Measurements from ENCODE around the gene WDFY2.

The WDFY2 gene

DNA sequence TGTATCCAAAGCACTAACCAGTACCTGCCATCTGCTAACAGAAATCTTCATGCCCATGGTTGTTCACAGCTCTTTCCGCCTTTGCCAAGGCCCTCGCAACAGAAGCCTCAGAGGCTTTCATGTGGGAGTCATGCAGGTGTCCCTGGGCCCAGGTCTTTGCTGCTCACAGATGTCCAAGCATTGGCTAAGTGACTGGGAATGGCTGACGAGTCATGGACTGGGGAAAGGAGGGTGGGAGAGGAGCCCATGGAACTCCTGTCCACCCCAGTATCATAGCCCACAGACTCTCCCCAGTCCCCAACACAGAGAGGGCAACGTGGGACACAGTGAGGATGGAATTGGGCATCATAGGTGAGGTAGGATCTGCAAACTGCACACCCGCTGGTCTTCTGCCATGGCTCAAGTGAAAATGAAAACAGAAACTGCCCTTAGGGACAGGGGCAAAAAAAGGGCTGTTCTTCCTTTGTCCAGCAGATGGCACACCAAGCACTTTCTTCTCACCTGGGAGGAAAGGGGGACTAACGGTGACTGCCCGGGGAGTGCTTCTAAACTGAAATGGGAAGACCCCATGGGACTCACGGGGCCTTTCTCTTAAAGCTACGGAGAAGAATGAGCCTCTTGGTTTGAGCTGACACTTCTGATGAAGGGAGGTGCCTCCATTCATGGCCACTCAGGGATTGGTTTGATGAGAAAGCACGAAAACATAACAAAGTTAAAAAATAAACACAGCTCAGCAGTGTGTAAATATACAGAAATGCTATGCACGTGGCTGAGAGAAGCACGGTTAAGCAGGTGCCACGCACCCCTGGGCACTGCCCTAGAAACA is 230.8 kb downstream of the WDFY2 start:
- Histone ChIP-seq H3K4me1 (ENCODE audit: insufficient read depth, low read length, poor library complexity, severe bottlenecking) (peaks cover 30% of the 10 kb centered on the region), H2AFZ (ENCODE audit: low read length) (peak overlapping the region; percentile 69), H3K79me2 (ENCODE audit: insufficient read depth, low read length) (no peaks in the 10 kb centered on the region), H3K9ac (ENCODE audit: low read depth, low read length, poor library complexity, severe bottlenecking) (peak overlapping the region; percentile 18), H3K9me3 (ENCODE audit: insufficient read depth, low read depth, low read length) (no peaks in the 10 kb centered on the region), H3K36me3 (ENCODE audit: insufficient read depth, low read length) (no peaks in the 10 kb centered on the region), H3F3A (ENCODE audit: low read depth) (no peaks in the 10 kb centered on the region), H3K4me3 (ENCODE audit: low read length, poor library complexity, severe bottlenecking) (peak overlapping the region; percentile 43), H3K27me3 (ENCODE audit: insufficient read depth, low read length, poor library complexity, severe bottlenecking) (no peaks in the 10 kb centered on the region), H3K9me2 (replicated peaks; ENCODE audit: low read depth, low read length) (no peaks in the 10 kb centered on the region), H3K4me2 (ENCODE audit: low read depth, low read length, poor library complexity, severe bottlenecking) (peak overlapping the region; percentile 60), H4K20me1 (ENCODE audit: insufficient read depth, low read length, poor library complexity, severe bottlenecking) (no peaks in the 10 kb centered on the region)
- TF ChIP-seq EZH2phosphoT487 (IDR thresholded peaks at IDR 0.05; ENCODE audit: borderline replicate concordance) = no peak
- TF ChIP-seq, protein P1, sequence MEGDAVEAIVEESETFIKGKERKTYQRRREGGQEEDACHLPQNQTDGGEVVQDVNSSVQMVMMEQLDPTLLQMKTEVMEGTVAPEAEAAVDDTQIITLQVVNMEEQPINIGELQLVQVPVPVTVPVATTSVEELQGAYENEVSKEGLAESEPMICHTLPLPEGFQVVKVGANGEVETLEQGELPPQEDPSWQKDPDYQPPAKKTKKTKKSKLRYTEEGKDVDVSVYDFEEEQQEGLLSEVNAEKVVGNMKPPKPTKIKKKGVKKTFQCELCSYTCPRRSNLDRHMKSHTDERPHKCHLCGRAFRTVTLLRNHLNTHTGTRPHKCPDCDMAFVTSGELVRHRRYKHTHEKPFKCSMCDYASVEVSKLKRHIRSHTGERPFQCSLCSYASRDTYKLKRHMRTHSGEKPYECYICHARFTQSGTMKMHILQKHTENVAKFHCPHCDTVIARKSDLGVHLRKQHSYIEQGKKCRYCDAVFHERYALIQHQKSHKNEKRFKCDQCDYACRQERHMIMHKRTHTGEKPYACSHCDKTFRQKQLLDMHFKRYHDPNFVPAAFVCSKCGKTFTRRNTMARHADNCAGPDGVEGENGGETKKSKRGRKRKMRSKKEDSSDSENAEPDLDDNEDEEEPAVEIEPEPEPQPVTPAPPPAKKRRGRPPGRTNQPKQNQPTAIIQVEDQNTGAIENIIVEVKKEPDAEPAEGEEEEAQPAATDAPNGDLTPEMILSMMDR (conservative IDR thresholded peaks at IDR 0.05; ENCODE audit: low read length) = peak; percentile 94

DNA sequence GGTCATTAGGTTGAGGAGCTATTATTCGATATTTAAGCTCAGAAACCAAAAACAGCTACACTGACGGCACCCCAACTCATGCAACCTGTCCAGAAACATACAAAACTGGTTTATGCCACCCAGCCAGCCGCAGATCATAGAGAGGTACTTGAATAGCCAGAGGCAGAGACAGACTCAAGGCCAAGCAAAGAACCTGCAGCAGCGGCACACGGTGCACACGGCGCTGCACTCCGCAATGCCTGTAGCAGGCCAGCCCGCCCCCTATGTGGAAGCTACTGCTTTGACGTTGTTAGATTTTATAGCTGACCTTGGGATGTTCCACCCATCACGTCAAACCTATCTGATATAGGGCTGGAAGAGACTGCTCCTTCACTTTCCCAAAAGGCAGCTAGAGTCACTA is 231.6 kb downstream of the WDFY2 start:
- H3K27me3 ChIP-seq (ENCODE audit: insufficient read depth, low read length, poor library complexity, severe bottlenecking) = no peaks in the 10 kb centered on the region
- no peak overlapping the region for H3K4me2 ChIP-seq (ENCODE audit: low read depth, low read length, poor library complexity, severe bottlenecking)
- TF ChIP-seq, protein P1 (conservative IDR thresholded peaks at IDR 0.05; ENCODE audit: low read length) = no peak
- TF ChIP-seq EZH2phosphoT487 (IDR thresholded peaks at IDR 0.05; ENCODE audit: borderline replicate concordance) = no peak

DNA sequence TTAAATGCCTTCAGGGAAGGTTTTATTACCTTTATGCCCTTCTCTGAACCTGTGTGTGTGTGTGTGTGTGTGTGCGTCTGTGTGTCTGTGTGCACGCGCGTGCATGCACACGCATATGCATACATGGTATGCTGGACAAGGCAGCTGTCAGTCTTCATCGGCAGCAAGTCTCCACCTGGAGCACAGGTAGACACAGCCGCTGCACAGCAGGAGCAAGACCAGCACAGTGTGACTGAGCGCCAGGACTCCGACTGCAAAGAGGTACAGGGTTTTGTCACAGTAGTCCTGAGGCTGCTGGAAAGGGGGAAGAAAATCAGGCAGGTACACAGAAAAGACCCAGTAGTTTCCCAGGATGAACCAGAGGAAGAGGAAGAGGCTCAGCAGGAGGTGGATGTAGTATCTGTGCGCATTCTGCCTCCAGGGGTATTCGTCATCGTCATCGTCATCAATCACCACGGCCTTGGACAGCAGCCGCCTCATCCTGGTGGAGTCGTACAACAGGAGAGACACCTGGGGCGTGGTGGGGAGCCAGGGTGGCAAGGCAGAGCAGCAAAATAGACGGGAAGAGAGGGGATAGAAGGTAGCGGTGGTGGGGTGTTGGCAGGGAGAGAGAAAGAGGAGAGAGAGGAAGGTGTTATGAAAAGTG is 232.5 kb downstream of the WDFY2 start:
- H3K9me3 ChIP-seq (ENCODE audit: insufficient read depth, low read depth, low read length) = no peaks in the 10 kb centered on the region
- H3K79me2 ChIP-seq (ENCODE audit: insufficient read depth, low read length) = no peaks in the 10 kb centered on the region
- peaks cover 39% of the 10 kb centered on the region for H3K4me1 ChIP-seq (ENCODE audit: insufficient read depth, low read length, poor library complexity, severe bottlenecking)
- 0 out of 2 replicates have a peak, but pooled peaks cover 1% of the 10 kb centered on the region for H3F3A ChIP-seq (ENCODE audit: low read depth)
- no peaks in the 10 kb centered on the region for H3K36me3 ChIP-seq (ENCODE audit: insufficient read depth, low read length)
- H4K20me1 ChIP-seq (ENCODE audit: insufficient read depth, low read length, poor library complexity, severe bottlenecking) = no peaks in the 10 kb centered on the region
- no peaks in the 10 kb centered on the region for H3K27me3 ChIP-seq (ENCODE audit: insufficient read depth, low read length, poor library complexity, severe bottlenecking)
- no peaks in the 10 kb centered on the region for H3K9me2 ChIP-seq (replicated peaks; ENCODE audit: low read depth, low read length)
- no peak overlapping the region for H3K4me2 ChIP-seq (ENCODE audit: low read depth, low read length, poor library complexity, severe bottlenecking)
- no peak overlapping the region for H3K4me3 ChIP-seq (ENCODE audit: low read length, poor library complexity, severe bottlenecking)
- TF ChIP-seq EZH2phosphoT487 (IDR thresholded peaks at IDR 0.05; ENCODE audit: borderline replicate concordance) = no peak
- TF ChIP-seq, protein P1 (conservative IDR thresholded peaks at IDR 0.05; ENCODE audit: low read length) = no peak
- no peak overlapping the region for H3K9ac ChIP-seq (ENCODE audit: low read depth, low read length, poor library complexity, severe bottlenecking)
- no peak overlapping the region for H2AFZ ChIP-seq (ENCODE audit: low read length)

More for the DNA sequence above, 231.6 kb downstream of the WDFY2 start:
- Histone ChIP-seq H3K9me3 (ENCODE audit: insufficient read depth, low read depth, low read length) (no peaks in the 10 kb centered on the region), H4K20me1 (ENCODE audit: insufficient read depth, low read length, poor library complexity, severe bottlenecking) (no peaks in the 10 kb centered on the region), H3F3A (ENCODE audit: low read depth) (no peaks in the 10 kb centered on the region), H3K4me3 (ENCODE audit: low read length, poor library complexity, severe bottlenecking) (no peak overlapping the region), H3K4me1 (ENCODE audit: insufficient read depth, low read length, poor library complexity, severe bottlenecking) (peaks cover 38% of the 10 kb centered on the region), H2AFZ (ENCODE audit: low read length) (peak overlapping the region; percentile 69), H3K9ac (ENCODE audit: low read depth, low read length, poor library complexity, severe bottlenecking) (no peak overlapping the region), H3K9me2 (replicated peaks; ENCODE audit: low read depth, low read length) (no peaks in the 10 kb centered on the region), H3K36me3 (ENCODE audit: insufficient read depth, low read length) (no peaks in the 10 kb centered on the region), H3K79me2 (ENCODE audit: insufficient read depth, low read length) (no peaks in the 10 kb centered on the region)
